ENCODE measurements around the gene CBR4.
"Not testable (repeated sequence)": the region's sequence is repeated elsewhere in the genome, so short reads cannot be mapped to it uniquely, and the experiment has no call there.

DNA sequence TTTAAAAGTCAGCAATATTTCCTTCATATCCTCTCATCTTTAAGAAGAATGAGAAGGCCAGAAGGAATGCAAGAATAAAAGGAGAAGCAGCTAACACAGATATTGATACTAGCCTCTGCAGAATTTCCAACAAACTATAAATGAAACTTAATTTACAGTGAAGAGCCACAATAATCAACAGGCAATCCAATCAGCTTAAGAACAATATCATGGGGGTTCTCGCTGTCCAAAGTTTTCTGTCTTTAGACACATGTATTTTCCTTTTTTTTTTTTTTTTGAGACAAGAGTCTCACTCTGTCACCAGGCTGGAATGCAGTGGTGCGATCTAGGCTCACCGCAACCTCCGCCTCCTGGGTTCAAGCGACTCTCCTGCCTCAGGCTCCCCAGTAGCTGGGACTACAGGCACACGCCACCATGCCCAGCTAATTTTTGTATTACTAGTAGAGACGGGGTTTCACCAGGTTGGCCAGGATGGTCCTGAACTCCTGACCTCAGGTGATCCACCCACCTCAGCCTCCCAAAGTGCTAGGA is 17.0 kb downstream of the CBR4 start:
- TF ChIP-seq, protein P1, sequence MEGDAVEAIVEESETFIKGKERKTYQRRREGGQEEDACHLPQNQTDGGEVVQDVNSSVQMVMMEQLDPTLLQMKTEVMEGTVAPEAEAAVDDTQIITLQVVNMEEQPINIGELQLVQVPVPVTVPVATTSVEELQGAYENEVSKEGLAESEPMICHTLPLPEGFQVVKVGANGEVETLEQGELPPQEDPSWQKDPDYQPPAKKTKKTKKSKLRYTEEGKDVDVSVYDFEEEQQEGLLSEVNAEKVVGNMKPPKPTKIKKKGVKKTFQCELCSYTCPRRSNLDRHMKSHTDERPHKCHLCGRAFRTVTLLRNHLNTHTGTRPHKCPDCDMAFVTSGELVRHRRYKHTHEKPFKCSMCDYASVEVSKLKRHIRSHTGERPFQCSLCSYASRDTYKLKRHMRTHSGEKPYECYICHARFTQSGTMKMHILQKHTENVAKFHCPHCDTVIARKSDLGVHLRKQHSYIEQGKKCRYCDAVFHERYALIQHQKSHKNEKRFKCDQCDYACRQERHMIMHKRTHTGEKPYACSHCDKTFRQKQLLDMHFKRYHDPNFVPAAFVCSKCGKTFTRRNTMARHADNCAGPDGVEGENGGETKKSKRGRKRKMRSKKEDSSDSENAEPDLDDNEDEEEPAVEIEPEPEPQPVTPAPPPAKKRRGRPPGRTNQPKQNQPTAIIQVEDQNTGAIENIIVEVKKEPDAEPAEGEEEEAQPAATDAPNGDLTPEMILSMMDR (IDR thresholded peaks at IDR 0.05) = not testable (repeated sequence)
- TF ChIP-seq POLR2A, POLR2AphosphoS5 (IDR thresholded peaks at IDR 0.05): not testable (repeated sequence)
